Measurements from ENCODE around the gene NCAPH2. TPM values are rescaled to one million over a fixed set of nuclear protein-coding genes. Genes with fewer than 3 reads are reported as not detected.

NCAPH2 gene
- total RNA-seq, 1 donor from 2014 or later, result 40.9 TPM

GRCh38 chr22:50485221-50486131, 22.5 kb upstream of the NCAPH2 start:
- no peak for DNase-seq (ENCODE audit: low spot score)
- Mint-ChIP-seq H3K4me3 (ENCODE audit: unreplicated experiment) (no peak overlapping the region), H3K27me3 (ENCODE audit: unreplicated experiment) (peaks cover 10% of the 10 kb centered on the region), H3K9me3 (ENCODE audit: unreplicated experiment) (no peaks in the 10 kb centered on the region), H3K4me1 (ENCODE audit: unreplicated experiment) (no peaks in the 10 kb centered on the region), H3K36me3 (ENCODE audit: low read depth, unreplicated experiment) (no peaks in the 10 kb centered on the region), H3K27ac (ENCODE audit: unreplicated experiment) (no peak overlapping the region)
- TF ChIP-seq CTCF (IDR thresholded peaks at IDR 0.05; ENCODE audit: unreplicated experiment), result no peak

GRCh38 chr22:50486561-50487289, 21.3 kb upstream of the NCAPH2 start, which contains the start of gene MIOX:
MIOX (plus strand) TSS chr22:50486859; CDS start chr22:50486898, 39 bp downstream.
- Mint-ChIP-seq H3K27me3 (ENCODE audit: unreplicated experiment) (peaks cover 9% of the 10 kb centered on the region), H3K27ac (ENCODE audit: unreplicated experiment) (no peak within 1 kb of the TSS)
- no peak for TF ChIP-seq CTCF (IDR thresholded peaks at IDR 0.05; ENCODE audit: unreplicated experiment)

GRCh38 chr22:50487290-50488005, 20.6 kb upstream of the NCAPH2 start:
- no peak for DNase-seq (ENCODE audit: low spot score)
- Mint-ChIP-seq H3K27me3 (ENCODE audit: unreplicated experiment) (peaks cover 9% of the 10 kb centered on the region), H3K36me3 (ENCODE audit: low read depth, unreplicated experiment) (no peaks in the 10 kb centered on the region), H3K9me3 (ENCODE audit: unreplicated experiment) (no peaks in the 10 kb centered on the region), H3K4me1 (ENCODE audit: unreplicated experiment) (peaks cover 7% of the 10 kb centered on the region), H3K27ac (ENCODE audit: unreplicated experiment) (no peak overlapping the region), H3K4me3 (ENCODE audit: unreplicated experiment) (no peak overlapping the region)
- TF ChIP-seq CTCF (IDR thresholded peaks at IDR 0.05; ENCODE audit: unreplicated experiment), result no peak

More at GRCh38 chr22:50486561-50487289, 21.3 kb upstream of the NCAPH2 start, which contains the start of gene MIOX:
- Mint-ChIP-seq H3K4me3 (ENCODE audit: unreplicated experiment) (no peak within 1 kb of the TSS), H3K4me1 (ENCODE audit: unreplicated experiment) (peaks cover 7% of the 10 kb centered on the region), H3K9me3 (ENCODE audit: unreplicated experiment) (no peaks in the 10 kb centered on the region), H3K36me3 (ENCODE audit: low read depth, unreplicated experiment) (no peaks in the 10 kb centered on the region)
- no peak for DNase-seq (ENCODE audit: low spot score)

- DNase-seq (ENCODE audit: low spot score), result no peak
- Mint-ChIP-seq H3K36me3 (ENCODE audit: low read depth, unreplicated experiment) (no peaks in the 10 kb centered on the region), H3K27me3 (ENCODE audit: unreplicated experiment) (peaks cover 9% of the 10 kb centered on the region), H3K4me1 (ENCODE audit: unreplicated experiment) (peaks cover 7% of the 10 kb centered on the region), H3K27ac (ENCODE audit: unreplicated experiment) (no peak overlapping the region), H3K4me3 (ENCODE audit: unreplicated experiment) (no peak overlapping the region), H3K9me3 (ENCODE audit: unreplicated experiment) (no peaks in the 10 kb centered on the region)
- TF ChIP-seq CTCF (IDR thresholded peaks at IDR 0.05; ENCODE audit: unreplicated experiment), result no peak
Measured at GRCh38 chr22:50488006-50488677, 19.9 kb upstream of the NCAPH2 start.

Measured in endothelial cell (in vitro differentiated cells).